HepG2 (cell line): ENCODE results near the gene ANKS1B. TPM values are rescaled to one million over a fixed set of nuclear protein-coding genes. Genes with fewer than 3 reads are reported as not detected.

Experiments used
- ATAC-seq: fragments of 200-7000 bp; cut with Tn5 transposase; 3 replicates; pipeline ENCODE4 v1.9.1; 2020; ENCODE audit warnings: mild to moderate bottlenecking, moderate library complexity
- BruUV-seq: library from RNA; stranded (reverse); fragments of 400-500 nt; replicated peaks from 2 replicates; lab custom pipeline; 2021; lab: Mats Ljungman, UMichigan
- CTCF ChIA-PET: fragments of 300-600 bp; formaldehyde crosslinking; extraction: SDS; loops from one replicate; lab custom pipeline; 2021; ENCODE audit warnings: low total read pairs, inconsistent platforms, low intra/inter-chr PET ratio; lab: Yijun Ruan, JAX
- POLR2A ChIA-PET: fragments of 350-600 bp; sonication (Branson Sonifier 250); formaldehyde crosslinking; loops from one replicate; lab custom pipeline; 2020; ENCODE audit warnings: antibody characterized with exemption, inconsistent platforms; lab: Yijun Ruan, JAX
- DNase-seq: peaks from one replicate; pipeline ENCODE4 v3.0.0-alpha.2; 2015; ENCODE audit warnings: low spot score
- FAIRE-seq: peaks from 3 replicates; lab custom pipeline; 2011; peaks lifted over from hg19 to GRCh38; lab: Jason Lieb, UNC
- H2AFZ ChIP-seq: one replicate; pipeline ENCODE4 v1.6.1; 2011; ENCODE audit warnings: low read length, inconsistent platforms
- H3K27ac ChIP-seq: fragments of 300-600 bp; 3 replicates; pipeline ENCODE4 v1.8.0; 2011; ENCODE audit warnings: mixed run types, mild to moderate bottlenecking, mixed read lengths, low read length, inconsistent platforms; ENCODE audit not compliant: insufficient read depth; ENCODE audit errors: extremely low read length
- H3K27me3 ChIP-seq, 2 experiments: fragments of 200-600 bp in 1 of 2; 2 replicates in 1 of 2; 3 replicates in 1 of 2; pipeline versions ENCODE4 v1.6.0 to v1.8.0; 2011; ENCODE audit warnings: low read length in 2 of 2, mild to moderate bottlenecking in 2 of 2, moderate library complexity in 2 of 2, inconsistent platforms in 1 of 2; ENCODE audit not compliant: insufficient read depth in 2 of 2, control insufficient read depth in 1 of 2
- H3K36me3 ChIP-seq, 2 experiments: fragments of 200-600 bp in 1 of 2; replicated peaks in 1 of 2; 2 replicates in 1 of 2; 3 replicates in 1 of 2; pipeline versions ENCODE4 v1.5.1 to v1.8.0; 2011; ENCODE audit warnings: low read length in 2 of 2, inconsistent platforms in 1 of 2; ENCODE audit not compliant: insufficient read depth in 2 of 2, control insufficient read depth in 1 of 2
- H3K4me1 ChIP-seq: 2 replicates; pipeline ENCODE4 v1.5.1; 2012; ENCODE audit warnings: low read length, inconsistent platforms; ENCODE audit not compliant: insufficient read depth
- H3K4me2 ChIP-seq: 2 replicates; pipeline ENCODE4 v1.6.0; 2011; ENCODE audit warnings: low read depth, low read length, inconsistent platforms
- H3K4me3 ChIP-seq, 3 experiments: fragments of 200-600 bp in 1 of 3; sonication (generic), shearing (Covaris generic) in 1 of 3; replicated peaks in 1 of 3; 2 replicates each; pipeline ENCODE4 v1.5.1; 2011 to 2016; ENCODE audit warnings: low read length in 3 of 3, inconsistent platforms in 2 of 3, low read depth in 2 of 3, mild to moderate bottlenecking in 2 of 3, control low read depth in 1 of 3, mixed read lengths in 1 of 3; ENCODE audit not compliant: insufficient read depth in 1 of 3
- H3K79me2 ChIP-seq: one replicate; pipeline ENCODE4 v1.6.1; 2011; ENCODE audit warnings: low read length, inconsistent platforms; ENCODE audit not compliant: insufficient read depth
- H3K9ac ChIP-seq: 2 replicates; pipeline ENCODE4 v1.6.0; 2011; ENCODE audit warnings: mild to moderate bottlenecking, low read depth, low read length, inconsistent platforms; ENCODE audit not compliant: insufficient read depth
- H3K9me3 ChIP-seq: 2 replicates; pipeline ENCODE4 v1.5.1; 2012; ENCODE audit warnings: mild to moderate bottlenecking, low read length
- H4K20me1 ChIP-seq: 2 replicates; pipeline ENCODE4 v1.6.0; 2011; ENCODE audit warnings: inconsistent platforms, mild to moderate bottlenecking, low read length, moderate library complexity; ENCODE audit not compliant: insufficient read depth
- LBX2 ChIP-seq: sonication (generic); formaldehyde crosslinking; IDR thresholded peaks from 2 replicates; pipeline ENCODE4 v1.5.0; 2020; ENCODE audit warnings: missing genetic modification reagents, mild to moderate bottlenecking, borderline replicate concordance
- MAFF ChIP-seq: IDR thresholded peaks from 2 replicates; pipeline ENCODE4 v1.6.1; 2011; ENCODE audit warnings: low read depth, low read length, improper control_type of control experiment
- MAFK ChIP-seq, 2 experiments: IDR thresholded peaks in 1 of 2; conservative IDR thresholded peaks in 1 of 2; 2 replicates each; pipeline ENCODE4 v1.6.1; 2011; ENCODE audit warnings: improper control_type of control experiment in 2 of 2, low read length in 2 of 2
- MBNL3 ChIP-seq: fragments of 250-450 bp; sonication (Bioruptor Pico); conservative IDR thresholded peaks from 2 replicates; pipeline ENCODE4 v1.8.0; 2022; ENCODE audit warnings: mild to moderate bottlenecking, inconsistent platforms
- MED13 ChIP-seq: sonication (generic); formaldehyde crosslinking; IDR thresholded peaks from 2 replicates; pipeline ENCODE4 v1.5.0; 2020; ENCODE audit warnings: missing genetic modification reagents
- PHB2 ChIP-seq: fragments of 450-650 bp; IDR thresholded peaks from 2 replicates; pipeline ENCODE4 v1.6.1; 2018; ENCODE audit not compliant: partially characterized antibody
- SOX6 ChIP-seq, 2 experiments: fragments of 450-650 bp in 1 of 2; sonication (generic) in 1 of 2; formaldehyde crosslinking in 1 of 2; IDR thresholded peaks; 2 replicates each; pipeline versions ENCODE4 v1.4.0 to v1.6.1; 2017 to 2020; ENCODE audit warnings: antibody characterized with exemption in 1 of 2, mild to moderate bottlenecking in 1 of 2, missing genetic modification reagents in 1 of 2
- THAP8 ChIP-seq: sonication (generic); formaldehyde crosslinking; IDR thresholded peaks from 2 replicates; pipeline ENCODE4 v1.5.1; 2020; ENCODE audit warnings: missing genetic modification reagents, mild to moderate bottlenecking, borderline replicate concordance
- ZGPAT ChIP-seq: IDR thresholded peaks from 2 replicates; pipeline ENCODE4 v1.6.1; 2016; ENCODE audit warnings: mild to moderate bottlenecking
- ZNF605 ChIP-seq: sonication (generic); formaldehyde crosslinking; IDR thresholded peaks from 2 replicates; pipeline ENCODE4 v1.8.0; 2022; ENCODE audit warnings: mild to moderate bottlenecking, missing genetic modification reagents
- ZSCAN5A ChIP-seq: sonication (generic); formaldehyde crosslinking; IDR thresholded peaks from 2 replicates; pipeline ENCODE4 v1.8.0; 2022; ENCODE audit warnings: mild to moderate bottlenecking, missing genetic modification reagents, borderline replicate concordance
- WGBS: methylation state at CpG from one replicate; pipeline ENCODE4 v1.1.6; 2017; ENCODE audit warnings: low lambda C conversion rate; 5-methylcytosine and 5-hydroxymethylcytosine counted together
- in situ Hi-C: cut with HindIII; loops from 2 replicates; pipeline ENCODE4 v1.10.0; 2017; ENCODE audit warnings: low pct_unique_long_range_greater_than_20kb; ENCODE audit not compliant: extremely low pct_ligation_motif_present
- intact Hi-C: fragments of 100-400 bp; cut with micrococcal nuclease; formaldehyde crosslinking; loops from one replicate; pipeline ENCODE4 v1.10.0; 2022; ENCODE audit not compliant: unreplicated experiment
- polyA plus RNA-seq, 8 experiments: library from polyadenylated mRNA; depleted of rRNA in 3 of 8; stranded (reverse) in 7 of 8; unstranded in 1 of 8; fragments of >200 nt; fragmentation: Illumina TruSeq in 4 of 8; extraction: Trizol in 4 of 8; gene quantifications; 2 replicates each; pipeline versions ENCODE4 v1.2.1 to v1.2.3, GENCODE V29; 2011 to 2016; ENCODE audit warnings: low read depth in 4 of 8, missing spikeins in 1 of 8, mixed read lengths in 1 of 8; ENCODE audit not compliant: insufficient read depth in 1 of 8
- total RNA-seq, 5 experiments: library from RNA; depleted of rRNA; stranded (reverse); fragments of >200 nt; fragmentation: Illumina TruSeq; extraction: Trizol; gene quantifications; 2 replicates each; pipeline ENCODE4 v1.2.3, GENCODE V29; 2016; ENCODE audit warnings: low read depth in 1 of 5
- TF ChIP-seq, protein P1 (sequence below): sonication (generic); formaldehyde crosslinking; IDR thresholded peaks from 2 replicates; pipeline ENCODE4 v1.5.0; 2020; ENCODE audit warnings: mild to moderate bottlenecking, missing genetic modification reagents, borderline replicate concordance

ANKS1B gene
- total and polyA plus RNA-seq, 2 of the 13 experiments (the other 11 are each of a cell fraction or from before 2014, with no cell fraction given) = 0.15 TPM; not detected in 1

DNA sequence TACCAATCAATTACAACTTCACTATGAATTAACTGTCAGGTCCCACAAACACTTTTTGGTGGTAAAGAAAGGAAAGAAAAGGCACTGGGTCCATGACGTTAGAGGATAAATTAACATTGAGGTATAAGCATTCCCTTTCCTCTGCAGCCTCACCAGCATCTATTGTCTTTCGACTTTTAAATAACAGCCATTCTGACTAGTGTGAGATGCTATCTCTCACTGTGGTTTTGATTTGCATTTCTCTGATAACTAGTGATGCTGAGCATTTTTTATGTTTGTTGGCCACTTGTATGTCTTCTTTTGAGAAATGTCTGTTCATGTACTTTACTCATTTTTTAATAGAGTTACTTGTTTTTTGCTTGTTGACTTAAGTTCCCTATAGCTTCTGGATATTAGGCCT lies 9.4 kb downstream of the ANKS1B start:
- 0% methylated on average over 2 of the region's 2 CpGs for WGBS
- no peak overlapping the region for H3K9ac ChIP-seq
- ATAC-seq (no peak), DNase-seq (no peak), FAIRE-seq (no peak)
- H4K20me1 ChIP-seq = no peaks in the 10 kb centered on the region
- H3K36me3 ChIP-seq = no peaks in the 10 kb centered on the region
- in situ Hi-C loops = no loop called here
- TF ChIP-seq ZNF605 (CRISPR knock-in tag) (no peak), PHB2 (no peak), MED13 (CRISPR knock-in tag) (no peak), MAFK (conservative IDR thresholded peaks at IDR 0.05 in 1 of 2, IDR thresholded peaks at IDR 0.05 in 1 of 2; ENCODE audit: low read length in 2 of 2) (no peak)
- H3K4me1 ChIP-seq = no peaks in the 10 kb centered on the region
- H3K27ac ChIP-seq = no peak overlapping the region
- H3K9me3 ChIP-seq = no peaks in the 10 kb centered on the region
- ChIA-PET POLR2A (no interaction called here), CTCF (no interaction called here)
- H2AFZ ChIP-seq = no peak overlapping the region
- intact Hi-C loops = no loop called here
- H3K79me2 ChIP-seq = no peaks in the 10 kb centered on the region
- H3K4me3 ChIP-seq = no peak overlapping the region
- no peak overlapping the region for H3K4me2 ChIP-seq
- no TSS peak for BruUV-seq
- no peaks in the 10 kb centered on the region for H3K27me3 ChIP-seq

GRCh38 chr12:99974146-99974545 lies 10.6 kb downstream of the ANKS1B start:
- H3K4me3 ChIP-seq = no peak overlapping the region
- H3K9me3 ChIP-seq = no peaks in the 10 kb centered on the region
- FAIRE-seq (no peak), DNase-seq (no peak), ATAC-seq (no peak)
- in situ Hi-C loops = no loop called here
- H4K20me1 ChIP-seq = no peaks in the 10 kb centered on the region
- 5% methylated on average over 2 of the region's 2 CpGs for WGBS
- POLR2A ChIA-PET = no interaction called here
- no peak overlapping the region for H2AFZ ChIP-seq
- CTCF ChIA-PET = no interaction called here
- no peaks in the 10 kb centered on the region for H3K36me3 ChIP-seq
- intact Hi-C loops = no loop called here
- H3K4me1 ChIP-seq = no peaks in the 10 kb centered on the region
- no peak overlapping the region for H3K4me2 ChIP-seq
- H3K27me3 ChIP-seq = no peaks in the 10 kb centered on the region
- H3K9ac ChIP-seq = no peak overlapping the region
- no TSS peak for BruUV-seq
- H3K27ac ChIP-seq = no peak overlapping the region
- no peaks in the 10 kb centered on the region for H3K79me2 ChIP-seq
- TF ChIP-seq THAP8 (CRISPR knock-in tag) (no peak), MBNL3 (CRISPR knock-in tag) (no peak), ZSCAN5A (CRISPR knock-in tag) (no peak), MAFF (no peak), SOX6 (IDR thresholded peaks at IDR 0.05) (no peak), SOX6 (CRISPR knock-in tag; IDR thresholded peaks at IDR 0.05) (no peak), ZGPAT (CRISPR knock-in tag) (no peak), LBX2 (CRISPR knock-in tag) (no peak)
- TF ChIP-seq, protein P1, sequence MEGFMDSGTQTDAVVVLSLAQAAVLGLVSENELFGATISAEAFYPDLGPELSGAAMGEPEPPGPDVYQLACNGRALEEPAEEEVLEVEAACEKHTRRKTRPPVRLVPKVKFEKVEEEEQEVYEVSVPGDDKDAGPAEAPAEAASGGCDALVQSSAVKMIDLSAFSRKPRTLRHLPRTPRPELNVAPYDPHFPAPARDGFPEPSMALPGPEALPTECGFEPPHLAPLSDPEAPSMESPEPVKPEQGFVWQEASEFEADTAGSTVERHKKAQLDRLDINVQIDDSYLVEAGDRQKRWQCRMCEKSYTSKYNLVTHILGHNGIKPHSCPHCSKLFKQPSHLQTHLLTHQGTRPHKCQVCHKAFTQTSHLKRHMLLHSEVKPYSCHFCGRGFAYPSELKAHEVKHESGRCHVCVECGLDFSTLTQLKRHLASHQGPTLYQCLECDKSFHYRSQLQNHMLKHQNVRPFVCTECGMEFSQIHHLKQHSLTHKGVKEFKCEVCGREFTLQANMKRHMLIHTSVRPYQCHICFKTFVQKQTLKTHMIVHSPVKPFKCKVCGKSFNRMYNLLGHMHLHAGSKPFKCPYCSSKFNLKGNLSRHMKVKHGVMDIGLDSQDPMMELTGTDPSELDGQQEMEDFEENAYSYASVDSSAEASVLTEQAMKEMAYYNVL (CRISPR knock-in tag) = no peak
